Activated gamma-delta T cell (primary cell): ENCODE measurements around the gene PIP4K2A.
A peak's percentile ranks its signal among the peaks of the same experiment; 100 is the strongest.

Experiments
- DNase-seq: peaks from one replicate; lab custom pipeline; 2025; lab: John Stamatoyannopoulos, UW

The PIP4K2A gene

DNA sequence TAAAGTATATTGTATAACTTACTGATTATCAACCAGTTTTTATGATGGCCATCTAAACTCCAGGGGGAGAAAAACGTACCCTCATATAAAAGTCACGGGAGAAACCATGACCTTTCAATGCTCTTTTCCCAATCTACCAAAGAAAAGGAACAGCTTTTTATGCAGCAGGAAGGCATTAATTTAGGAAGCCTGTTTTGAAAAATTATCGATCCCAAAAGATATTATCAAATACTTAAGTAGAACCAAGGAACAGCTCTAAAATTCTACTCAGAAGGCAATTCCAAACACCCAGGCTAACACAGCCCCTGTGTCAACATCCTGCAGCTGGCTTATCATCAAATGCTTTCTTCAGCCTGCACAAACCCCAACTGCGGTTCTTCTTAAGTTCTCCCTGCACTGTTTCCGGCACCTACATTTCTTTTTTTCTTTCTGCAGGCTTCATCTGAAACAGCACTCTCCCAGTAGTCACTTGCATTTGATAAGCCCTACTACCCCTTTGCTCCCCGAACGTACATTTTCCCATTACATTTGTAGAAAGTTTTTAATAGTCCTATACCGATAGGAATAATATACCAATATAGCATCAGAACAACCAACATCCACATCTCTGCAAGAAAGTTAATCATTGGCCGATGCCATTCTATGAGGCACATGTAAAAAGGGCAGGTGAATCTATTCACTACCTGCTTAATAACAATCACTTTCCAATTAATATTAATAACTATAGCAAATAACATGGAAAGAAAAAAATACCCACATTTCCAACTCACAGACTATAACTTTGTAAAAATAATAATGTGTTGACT, 47.9 kb downstream of the PIP4K2A start:
- DNase-seq = no peak

DNA sequence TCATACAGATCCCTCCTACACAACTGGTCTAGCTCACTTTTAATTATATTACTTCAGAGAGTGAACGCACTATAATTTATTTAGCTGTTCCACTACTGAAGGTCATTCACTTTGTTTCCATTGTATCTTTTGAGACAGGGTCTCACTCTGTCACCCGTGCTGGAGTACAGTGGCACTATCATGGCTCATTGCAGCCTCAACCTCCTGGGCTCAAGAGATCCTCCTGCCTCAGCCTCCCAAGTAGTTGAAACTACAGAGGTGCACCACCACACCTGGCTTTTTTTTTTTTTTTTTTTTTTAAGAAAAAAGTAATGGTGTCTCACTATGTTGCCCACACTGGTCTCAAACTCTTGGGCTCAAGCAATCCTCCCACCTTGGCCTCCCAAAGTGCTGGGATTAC, 49.0 kb downstream of the PIP4K2A start:
- DNase-seq = no peak

DNA sequence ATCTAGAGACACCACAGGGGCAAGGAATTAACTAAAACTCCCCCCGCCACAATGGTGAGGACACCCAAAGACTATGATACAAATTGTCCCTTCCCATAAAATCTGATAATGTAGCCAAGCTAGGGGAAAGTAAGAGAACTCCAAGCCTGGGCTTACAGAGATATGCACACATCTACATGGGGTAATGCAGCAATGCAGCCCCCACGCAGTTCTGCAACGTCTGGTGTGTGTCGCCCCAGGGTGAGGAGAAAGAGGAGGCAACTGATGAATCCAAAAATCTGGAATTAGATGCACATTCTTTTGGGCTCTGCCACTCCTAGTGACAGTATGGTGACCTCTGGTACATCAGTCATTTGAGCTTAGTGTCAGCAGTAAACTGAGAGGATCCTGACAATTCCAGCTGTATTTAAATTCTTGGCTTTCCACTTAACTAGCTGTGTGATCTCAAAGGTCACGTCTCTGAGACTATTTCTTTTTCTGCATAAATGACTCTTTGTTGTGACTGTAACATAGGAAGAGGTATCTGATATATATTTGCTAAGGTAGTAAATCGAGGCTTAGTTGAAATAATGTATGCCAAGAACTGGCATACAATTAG, 51.5 kb downstream of the PIP4K2A start:
- DNase-seq = no peak

DNA sequence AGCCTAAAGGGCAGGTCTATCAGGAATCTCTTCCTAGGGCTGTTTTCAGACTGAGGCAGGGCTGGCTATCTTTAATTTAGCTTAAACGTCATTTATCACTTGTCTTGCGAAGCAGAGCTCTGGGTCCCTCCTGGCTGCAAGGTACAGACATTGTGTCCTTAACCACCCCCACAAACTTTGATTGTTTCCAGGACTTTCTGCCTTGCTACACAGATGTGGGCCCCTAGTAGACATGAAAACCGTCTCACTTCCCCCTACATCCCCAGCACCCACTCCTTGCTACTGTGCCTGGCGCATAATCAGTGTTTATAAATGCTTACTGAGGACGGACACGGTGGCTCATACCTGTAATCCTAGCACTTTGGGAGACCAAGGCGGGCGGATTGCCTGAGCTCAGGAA, 54.5 kb downstream of the PIP4K2A start:
- no peak for DNase-seq

DNA sequence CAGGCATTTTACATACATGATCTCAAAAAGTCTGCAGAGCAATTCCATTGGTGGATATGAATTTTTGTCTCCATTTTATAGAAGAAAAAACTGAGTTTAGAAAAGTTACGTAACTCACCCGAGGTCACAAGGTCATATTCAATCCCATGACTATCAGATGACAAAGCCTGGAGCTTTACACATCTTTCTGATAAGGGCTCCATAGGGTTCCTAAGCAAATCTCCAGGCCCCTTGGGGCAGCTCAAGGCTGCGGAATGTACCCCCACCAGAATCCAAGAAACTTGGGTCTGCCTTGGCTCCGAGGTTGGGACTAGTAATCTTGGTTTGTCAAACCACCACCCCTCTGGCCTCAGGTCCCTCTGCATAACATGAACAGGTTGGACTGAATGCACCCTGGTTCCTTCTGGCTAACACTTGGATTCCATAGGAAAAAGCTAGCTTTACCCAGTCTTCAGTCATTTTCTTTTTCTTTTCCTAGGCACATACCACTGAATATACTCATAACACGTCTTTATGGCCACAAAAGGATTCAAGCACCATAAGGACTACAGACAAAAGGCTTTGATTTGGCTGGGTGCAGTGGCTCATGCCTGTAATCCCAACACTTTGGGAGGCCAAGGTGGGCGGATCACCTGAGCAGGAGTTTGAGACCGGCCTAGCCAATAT, 55.5 kb downstream of the PIP4K2A start:
- DNase-seq = no peak

DNA sequence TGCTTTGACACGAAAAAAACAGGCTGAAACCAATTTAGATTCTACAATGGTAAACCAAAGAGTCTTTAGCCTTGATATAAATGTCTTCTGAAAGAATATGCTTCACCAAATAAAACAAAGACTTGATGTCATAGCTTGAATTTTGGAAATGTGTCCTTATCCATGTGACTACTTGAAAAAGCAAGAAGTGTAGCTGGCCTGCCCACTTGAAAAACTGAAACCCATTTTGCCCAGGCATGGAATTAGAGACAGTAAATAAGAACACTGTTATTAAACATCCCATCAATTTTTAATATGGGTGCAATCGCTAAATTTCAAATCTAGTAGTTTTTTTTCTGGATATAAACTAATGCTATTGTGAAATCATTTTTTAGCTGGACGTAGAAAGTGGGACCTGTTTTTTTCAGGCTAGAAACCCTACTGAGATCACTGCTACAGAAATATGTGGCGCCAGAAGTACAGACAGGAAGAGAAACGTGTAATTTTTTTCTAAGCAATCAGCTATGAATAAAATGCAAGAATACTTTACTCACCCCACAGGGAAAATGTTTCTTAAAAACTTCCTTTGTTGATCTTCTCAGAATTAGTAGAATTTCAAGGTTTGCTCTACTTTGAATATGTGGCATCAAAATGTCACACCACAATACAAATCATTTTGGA, 56.7 kb downstream of the PIP4K2A start:
- no peak for DNase-seq

DNA sequence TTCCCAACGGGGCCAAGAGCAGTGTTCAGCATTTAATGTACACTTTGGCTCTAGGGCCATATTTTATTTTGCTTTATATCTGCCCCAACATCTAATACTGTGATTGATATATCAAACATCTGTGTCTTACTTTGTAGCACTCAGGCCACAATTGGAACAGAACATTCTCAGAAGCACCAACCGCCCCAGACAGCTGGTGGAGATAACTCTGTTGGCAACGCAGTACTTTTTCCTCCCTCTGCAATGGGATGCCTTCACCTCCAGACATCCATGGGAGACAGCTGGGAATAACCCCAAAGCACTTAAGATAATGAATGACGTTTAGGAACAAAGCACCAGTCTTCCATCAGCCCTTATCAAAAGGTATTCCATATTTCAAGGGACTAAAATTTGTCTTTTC, 57.4 kb downstream of the PIP4K2A start:
- no peak for DNase-seq

DNA sequence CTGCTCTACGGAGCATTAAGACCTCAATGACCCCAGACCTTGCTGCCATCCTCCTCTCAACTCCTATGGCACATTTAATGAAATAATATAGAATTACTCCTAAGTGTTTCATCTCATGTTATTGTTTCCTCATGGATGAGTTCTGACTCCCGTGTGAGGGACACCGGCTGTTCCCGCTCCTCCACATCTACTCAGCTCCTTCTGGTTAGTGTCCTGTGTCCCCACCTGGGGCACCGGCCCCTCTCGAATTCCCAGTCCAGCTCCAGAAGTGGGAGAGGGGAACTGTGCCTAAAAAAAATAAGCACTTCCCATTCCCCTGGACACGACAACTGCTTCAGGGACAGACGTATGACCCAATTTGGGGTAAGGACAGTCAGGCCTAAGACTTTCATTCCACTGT, 58.3 kb downstream of the PIP4K2A start:
- DNase-seq = no peak

DNA sequence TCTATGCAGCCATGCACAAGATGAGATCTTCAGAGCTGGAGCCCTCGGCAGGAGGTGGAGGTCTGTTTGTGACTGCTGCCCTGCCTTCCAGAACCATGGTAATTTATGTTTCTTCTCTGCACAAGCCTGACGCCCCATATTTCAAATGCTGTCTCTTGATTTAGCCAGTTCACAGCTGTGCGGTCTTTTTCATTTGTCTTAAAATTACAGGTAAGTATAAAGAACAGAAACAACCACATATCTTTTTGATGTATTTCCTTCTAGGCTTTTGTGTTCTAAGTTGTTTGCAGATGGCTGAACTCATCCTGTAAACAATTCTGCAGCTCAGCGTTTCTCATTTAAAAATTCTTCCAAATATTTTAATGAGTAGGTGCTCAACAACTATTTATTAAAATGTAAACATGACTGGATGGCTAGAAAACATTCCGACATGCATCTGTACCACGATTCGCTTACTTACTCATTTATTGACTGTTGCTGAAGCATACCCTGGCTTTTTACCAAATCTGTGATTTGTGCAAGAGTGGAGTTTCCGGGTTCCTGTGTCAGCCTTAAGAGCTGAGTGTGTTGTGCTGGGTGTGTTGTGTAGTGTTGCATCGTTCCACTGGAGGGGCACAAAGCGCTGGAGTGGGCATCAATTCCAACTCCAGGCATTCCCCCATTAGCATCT, 58.9 kb downstream of the PIP4K2A start:
- no peak for DNase-seq

DNA sequence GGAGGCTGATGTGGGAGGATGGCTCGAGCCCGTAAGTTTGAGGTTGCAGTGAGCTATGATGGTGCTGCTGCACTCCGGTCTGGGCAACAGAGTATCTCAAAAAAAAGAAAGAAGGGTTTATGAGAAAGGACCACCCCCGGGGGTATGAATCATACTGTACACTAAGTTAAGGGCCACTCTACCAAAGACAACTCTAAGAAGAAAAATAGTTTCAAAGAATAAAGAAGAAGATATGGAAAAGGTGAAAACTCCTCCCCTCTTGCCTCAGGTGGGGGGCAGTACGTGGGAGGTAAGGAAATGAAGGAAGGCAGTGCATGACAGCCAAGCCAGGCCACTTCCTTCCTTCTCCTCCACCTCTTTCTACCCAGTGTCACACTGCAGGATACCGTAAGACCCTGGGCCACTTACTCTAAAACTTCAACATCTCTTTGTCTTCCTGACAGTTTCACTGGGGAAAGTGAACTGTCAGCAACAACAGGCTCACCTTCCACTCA, 61.3 kb downstream of the PIP4K2A start:
- DNase-seq = no peak

DNA sequence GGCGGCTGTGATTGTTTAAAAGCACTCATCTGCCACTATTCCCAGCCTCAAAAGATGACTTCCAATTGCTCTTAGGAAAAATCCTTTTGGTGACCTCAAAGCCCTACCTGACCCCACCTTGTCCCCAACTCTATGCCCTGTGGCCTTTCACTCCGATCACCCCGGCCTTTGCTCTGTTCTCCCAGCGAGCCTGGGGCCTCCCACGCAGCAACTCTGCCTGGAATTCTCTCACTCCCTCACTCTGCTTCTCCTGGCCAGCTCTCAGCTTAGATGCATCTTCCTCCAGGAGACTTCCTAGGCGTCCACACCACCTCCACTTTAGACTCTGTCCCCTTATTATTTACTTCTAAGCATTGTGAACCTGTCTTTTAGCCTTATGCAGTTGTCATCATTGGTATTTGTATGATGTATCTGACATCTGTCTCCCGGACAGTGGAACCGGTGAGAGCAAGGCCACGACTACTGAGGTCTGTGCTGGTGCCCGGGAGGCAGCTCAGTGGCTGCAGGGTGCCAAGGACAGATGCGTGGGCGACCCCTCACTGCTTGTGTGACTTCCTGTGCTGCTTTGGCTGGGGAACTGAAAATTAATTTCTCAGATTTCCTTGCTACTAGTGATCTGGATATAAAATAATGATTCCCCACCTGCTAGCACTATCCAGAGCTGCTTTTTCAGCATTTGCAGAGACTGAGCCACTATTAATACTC, 63.0 kb downstream of the PIP4K2A start:
- peak; percentile 13 for DNase-seq

DNA sequence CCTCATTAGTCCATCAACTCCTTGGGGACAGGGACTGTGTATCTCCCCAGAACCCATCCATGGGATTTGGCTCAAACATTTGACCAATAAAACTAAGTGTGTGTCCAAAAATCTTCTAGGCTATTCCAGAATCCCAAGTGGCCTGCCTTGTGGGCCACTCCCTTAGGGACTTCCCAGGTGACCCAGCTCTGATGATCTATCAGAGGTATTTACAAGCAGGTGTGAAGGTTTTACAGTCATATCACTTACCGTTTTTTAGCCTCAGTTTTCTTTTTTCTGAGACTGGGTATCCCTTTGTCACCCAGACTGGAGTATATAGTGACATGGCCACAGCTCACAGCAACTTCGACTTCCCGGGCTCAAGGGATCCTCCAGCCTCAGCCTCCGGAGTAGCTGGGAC, 64.4 kb downstream of the PIP4K2A start:
- DNase-seq = no peak

DNA sequence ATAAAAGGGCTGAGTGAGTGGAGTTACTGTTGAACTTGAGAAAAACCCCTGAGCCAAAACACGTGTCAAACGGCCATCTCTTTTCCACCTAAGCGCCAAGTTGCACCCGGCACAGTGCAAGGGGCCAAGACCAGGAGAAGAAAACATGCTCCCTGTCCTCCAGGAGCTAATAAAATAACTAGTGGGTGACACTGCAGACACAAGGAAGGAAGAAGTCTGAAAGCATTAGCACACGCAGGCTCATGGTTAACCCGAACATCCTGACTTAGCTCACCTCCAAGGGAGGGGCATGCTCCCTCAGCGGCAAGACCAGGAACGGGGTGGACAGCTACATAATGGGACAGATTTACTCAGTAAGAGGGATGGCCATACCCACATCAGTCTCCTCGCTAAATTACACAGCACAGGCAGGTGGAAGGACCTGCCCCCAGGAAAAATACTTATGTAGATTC, 65.0 kb downstream of the PIP4K2A start:
- DNase-seq = no peak

DNA sequence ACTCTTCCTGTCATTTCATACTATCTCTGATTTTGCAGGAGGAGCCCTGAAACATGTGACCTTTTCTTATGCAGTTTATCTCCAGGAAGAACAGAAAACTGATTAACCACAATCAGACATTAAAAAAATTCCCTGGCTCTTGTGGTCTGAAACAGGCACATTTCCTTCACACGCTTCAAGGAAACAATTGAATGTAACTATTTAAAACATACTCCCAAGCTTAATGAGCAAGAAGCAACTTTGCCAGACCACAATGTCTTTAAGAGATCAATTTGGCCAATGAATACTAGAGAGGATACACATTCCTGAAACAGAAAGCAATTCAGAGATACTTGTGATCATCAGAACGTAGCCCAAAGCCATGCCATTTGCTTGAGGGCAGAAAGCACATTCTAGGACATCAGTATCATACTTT, 65.8 kb downstream of the PIP4K2A start:
- DNase-seq = no peak

DNA sequence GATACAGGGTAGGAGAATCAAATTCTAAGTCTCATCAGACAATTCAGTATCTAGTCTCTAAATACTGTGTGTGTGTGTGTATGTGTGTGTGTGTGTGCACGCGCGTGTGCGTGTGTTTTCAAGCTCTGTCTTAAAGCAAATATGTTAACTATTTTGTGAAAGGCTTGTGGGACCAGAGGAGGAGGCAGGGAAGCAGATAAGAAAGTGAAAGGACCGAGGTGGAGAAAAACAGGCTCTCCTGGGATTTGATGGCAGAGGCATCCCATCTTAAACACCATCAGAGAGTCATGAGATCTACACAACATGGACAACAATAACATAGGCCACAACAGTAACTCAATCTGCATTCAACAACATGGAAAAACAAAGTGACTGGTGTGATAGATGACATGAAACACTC, 67.1 kb downstream of the PIP4K2A start:
- no peak for DNase-seq

DNA sequence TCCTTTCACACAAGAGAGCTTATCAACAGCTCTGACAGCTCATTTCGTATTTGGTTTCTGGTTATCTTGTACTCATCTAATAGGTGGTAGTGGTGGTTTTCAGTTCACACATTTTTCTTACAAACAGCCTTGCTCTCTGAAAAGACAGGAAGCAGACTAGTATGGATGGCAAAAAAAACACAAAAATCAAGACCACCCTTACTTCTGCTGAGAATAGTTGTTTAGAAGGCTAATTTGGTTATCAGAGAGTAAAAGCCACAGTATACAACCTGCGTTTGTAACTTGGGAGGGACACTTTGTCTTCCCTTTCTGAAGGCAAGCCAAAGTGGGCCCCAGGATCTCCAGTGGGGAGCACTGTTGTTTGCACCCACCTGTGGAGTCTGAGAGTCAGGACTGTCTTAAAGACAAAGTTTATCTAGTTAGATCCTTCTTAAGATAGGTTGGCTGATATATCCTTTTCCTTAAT, 68.0 kb downstream of the PIP4K2A start:
- no peak for DNase-seq

DNA sequence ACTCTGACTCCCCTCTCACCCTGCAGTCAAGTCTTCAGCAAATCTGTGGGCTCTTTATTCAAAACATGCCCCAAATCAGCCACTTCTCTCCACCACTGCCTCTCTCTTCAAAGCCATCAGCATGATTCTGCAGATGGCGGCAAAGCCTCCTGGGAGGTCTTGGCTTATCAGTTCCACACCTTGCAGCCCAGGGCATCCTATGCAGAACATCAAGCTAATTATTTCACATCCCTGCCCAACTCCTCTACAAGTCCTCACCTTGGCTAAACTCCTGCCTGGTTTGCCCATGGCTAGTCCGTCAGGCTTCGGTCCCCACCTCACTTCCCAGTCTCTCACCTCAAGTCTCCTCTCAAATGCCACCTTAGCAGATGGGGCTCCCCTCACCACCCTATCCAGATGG, 70.2 kb downstream of the PIP4K2A start:
- DNase-seq = no peak

DNA sequence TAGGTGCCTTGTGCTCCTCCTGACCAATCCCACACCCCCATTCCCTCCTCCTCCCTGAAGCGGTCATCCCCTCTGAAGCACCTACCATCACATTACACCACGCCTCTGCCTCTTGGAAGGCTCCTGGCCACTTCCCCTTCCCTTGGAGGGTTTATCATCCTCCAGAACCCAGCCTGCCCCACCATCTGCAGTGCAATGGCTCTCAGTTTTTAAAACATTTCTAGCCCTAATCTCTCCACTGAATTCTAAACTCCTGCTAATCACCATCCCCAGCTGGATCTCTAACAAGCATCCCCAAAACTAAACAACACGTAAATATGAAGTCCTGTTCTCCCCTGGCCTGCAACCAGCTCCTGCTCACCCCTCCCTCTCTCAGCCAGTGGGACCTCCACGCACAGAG, 70.6 kb downstream of the PIP4K2A start:
- no peak for DNase-seq

DNA sequence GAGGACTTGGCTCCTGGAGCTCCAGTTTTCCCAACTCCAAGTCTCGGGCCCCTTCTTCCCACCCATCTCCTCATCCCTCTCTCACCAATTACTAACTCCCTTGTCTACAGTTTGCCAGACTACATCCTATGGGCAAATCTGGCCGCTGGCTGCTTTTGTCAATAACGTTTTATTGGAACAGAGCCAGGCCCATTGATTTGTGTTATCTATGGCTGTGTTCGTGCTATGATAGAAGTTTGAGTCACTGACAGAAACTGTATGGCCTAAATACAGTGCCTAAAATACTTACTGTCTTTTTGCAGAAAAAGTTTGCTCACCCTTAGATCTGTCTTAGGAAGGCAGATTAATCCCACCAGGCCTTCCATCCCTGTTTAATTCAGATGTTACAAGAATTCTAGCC, 71.3 kb downstream of the PIP4K2A start:
- no peak for DNase-seq

DNA sequence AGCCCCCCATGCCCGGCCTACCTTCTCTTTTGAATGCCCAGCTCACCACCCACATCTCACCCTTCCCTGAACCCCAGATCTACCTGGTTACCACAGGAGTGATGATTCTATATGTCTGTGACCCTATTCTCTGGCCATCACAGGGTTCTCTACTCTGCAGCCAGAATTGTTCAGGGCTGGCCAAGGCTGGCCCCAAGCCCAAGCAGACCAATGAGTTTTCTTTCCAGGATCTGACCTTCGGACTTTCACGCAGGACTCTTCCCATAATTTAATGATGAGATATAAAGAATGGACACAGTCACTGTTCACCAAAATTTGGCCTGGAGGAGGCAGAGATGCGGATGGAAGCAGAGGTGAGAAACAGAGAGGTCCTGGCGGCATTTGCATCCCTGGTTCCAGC, 72.6 kb downstream of the PIP4K2A start:
- DNase-seq = no peak

DNA sequence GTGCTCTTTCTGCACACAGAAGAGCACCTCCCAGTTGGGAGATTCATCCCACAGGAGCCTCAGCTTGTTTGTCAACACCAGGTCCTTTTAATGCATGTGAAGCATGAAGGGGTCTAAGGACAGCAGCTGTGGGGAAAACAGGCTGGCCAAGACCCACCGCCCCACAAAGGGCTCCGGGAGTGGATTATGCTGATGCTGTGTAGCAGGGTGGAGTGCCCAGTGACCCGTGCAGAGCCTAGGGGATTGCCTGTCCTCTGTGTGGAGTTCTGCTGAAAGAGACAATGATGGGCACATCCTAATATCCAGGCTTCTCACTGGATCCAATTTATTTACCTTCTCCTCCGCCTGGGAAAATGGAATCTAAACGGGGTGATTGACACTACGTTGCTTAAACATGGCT, 74.0 kb downstream of the PIP4K2A start:
- DNase-seq = no peak
